CD4-positive, alpha-beta T cell treated with Interleukin-10 for 1 hour (primary cell): ENCODE data around the gene CDCA3.

Experiments used
- DNase-seq: peaks from one replicate; pipeline ENCODE4 v3.0.0-alpha.2; 2020

Gene CDCA3

GRCh38 chr12:6831450-6831995 lies 19.6 kb downstream of the CDCA3 start:
- DNase-seq: no peak

- no peak for DNase-seq
Observed at GRCh38 chr12:6830999-6831398, 20.1 kb downstream of the CDCA3 start.

- no peak for DNase-seq
Observed at GRCh38 chr12:6830286-6830890, 20.7 kb downstream of the CDCA3 start.

DNA sequence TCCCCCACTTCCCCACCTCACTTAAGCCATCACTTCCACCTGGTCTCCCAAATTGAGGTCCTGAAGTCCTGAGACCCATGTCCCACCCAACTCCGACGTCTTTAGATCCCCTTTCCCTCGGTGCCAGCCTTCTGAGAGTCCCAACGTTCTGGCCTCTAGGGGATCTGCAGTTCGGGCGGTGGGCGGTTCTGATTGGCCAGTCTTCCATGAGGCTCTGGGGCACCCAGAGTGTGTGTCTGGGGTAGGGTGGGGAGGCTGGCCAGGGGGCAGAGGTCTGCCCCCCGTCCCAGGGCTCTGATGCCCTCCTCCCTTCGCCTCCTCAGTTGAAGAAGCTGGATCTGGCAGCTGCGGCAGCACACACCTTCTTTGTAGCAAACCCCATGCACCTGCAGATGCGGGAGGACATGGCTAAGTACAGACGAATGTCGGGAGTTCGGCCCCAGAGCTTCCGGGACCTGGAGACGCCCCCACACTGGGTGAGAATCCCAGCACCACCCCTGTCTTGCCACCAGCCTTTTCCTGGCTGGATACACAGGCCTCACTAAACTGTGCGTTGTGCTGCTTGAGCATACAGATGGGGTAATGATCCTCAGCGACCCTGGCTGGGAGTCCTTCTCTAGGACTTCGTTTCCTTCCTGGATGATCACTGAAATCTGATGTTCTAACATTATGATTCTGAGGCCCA lies 21.4 kb downstream of the CDCA3 start:
- DNase-seq: no peak

DNA sequence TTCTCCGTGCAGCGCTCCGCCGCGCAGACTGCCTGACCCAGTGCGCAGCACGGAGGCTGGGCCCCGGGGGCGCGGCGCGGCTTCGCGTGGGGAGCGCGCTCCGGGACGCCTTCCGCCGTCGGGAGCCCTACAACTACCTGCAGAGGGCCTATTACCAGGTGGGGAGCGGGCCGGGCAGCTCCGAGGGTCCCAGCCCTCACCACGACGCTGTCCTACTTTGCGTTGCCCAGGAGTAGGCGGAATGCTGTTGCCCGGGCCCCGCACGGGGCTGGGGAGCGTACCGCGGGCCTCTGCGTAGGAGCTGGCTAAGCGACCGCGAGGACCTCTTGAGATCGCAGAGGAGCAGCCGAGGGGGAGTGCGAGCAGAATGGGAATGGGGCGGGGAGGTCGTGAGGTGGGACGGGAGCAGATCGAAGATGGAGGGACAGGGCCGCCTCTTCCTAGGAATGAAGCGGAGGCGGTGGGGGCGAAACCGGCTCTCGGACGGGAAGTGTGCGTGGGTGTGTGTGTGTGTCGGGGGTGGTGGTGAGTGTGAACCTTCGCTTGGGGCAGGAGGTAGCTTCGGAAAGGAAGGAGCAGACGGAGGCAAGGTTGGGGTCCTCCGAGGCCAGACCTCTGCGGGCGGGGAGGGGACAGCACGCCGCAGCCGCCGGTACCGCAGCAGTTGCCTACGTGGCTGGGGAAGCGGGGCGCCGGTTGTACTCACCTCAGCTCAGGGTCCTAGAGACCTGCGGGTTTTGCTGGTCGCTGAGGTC lies 22.1 kb downstream of the CDCA3 start:
- DNase-seq: peak; percentile 32

DNA sequence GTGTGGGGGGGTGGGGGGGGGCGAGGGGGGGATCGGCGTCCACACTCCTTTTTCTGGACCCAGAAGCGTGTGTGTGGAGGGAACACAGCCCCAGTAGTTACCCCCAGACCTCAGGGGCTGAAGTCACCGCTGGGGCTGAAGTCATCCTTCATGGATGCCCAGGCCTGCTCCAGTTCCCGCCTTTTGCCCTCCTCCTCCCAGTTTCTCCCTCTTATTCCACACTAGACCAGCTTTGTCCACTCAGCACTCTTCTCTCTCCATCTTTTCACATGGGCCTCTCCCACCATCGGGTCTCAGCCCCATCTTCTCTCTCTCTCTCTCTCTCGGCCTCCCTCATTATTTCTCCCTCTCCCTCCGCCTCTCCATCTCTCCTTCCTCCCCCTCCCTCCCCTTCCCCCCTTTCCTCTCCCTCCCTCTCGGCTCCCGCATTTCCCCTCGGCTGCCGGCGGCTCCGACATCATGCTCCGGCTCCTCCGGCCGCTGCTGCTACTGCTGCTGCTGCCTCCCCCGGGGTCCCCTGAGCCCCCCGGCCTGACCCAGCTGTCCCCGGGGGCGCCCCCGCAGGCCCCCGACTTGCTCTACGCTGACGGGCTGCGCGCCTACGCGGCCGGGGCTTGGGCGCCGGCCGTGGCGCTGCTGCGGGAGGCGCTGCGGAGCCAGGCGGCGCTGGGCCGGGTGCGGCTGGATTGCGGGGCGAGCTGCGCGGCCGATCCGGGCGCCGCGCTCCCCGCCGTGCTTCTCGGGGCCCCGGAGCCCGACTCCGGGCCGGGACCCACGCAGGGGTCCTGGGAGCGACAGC lies 22.9 kb downstream of the CDCA3 start, which contains the start of gene P3H3:
Gene P3H3, plus strand, starts transcription at position 426 of the 799 bp plus-strand sequence. Its CDS starts 34 bp downstream, at position 460.
- peak; percentile 17 for DNase-seq

DNA sequence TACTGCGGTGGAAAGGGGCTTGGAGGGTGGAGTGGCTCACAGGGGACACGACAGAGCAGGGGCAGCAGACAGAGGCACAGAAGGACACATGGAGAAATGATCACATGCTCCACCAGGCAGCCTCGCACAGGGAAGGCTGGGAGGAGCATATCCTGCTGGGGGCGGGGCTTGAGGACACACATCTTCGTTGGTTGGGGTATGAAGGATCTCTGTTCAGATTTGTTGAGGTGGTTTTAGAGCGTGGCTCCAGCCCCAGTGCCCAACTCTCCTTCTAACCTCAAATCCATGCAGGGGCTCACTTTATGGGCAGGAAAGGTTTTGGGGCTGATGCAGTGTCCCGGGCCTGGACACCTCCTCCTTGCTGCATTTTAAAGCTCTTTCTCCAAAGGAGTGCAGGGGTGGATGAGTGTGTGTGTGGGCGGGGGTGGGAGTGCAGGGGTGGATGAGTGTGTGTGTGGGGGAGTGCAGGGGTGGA lies 23.6 kb downstream of the CDCA3 start:
- peak; percentile 45 for DNase-seq

DNA sequence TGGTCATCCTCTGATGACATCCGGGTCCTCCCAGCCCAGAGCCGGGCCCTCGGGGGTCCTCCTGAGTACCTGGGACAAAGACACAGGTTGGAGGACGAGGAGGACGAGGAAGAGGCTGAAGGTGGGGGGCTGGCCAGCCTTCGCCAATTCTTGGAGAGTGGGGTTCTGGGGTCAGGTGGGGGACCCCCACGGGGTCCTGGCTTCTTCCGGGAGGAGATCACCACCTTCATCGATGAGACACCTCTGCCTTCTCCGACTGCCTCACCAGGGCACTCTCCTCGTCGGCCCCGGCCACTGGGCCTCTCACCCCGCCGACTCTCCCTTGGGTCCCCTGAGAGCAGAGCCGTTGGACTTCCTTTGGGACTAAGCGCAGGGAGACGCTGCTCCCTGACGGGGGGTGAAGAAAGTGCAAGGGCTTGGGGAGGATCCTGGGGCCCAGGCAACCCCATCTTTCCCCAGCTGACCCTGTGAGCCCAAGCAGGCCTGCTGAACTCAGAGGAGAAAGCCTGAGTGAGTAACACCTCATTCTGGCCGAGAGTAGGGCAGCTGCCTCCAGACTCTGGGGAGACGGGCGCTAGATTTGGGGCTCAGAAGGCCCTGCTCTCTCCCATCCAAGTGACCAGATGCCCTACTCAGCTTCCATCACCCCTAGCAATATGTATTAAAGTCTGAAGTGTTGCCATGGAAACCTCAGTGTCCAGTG lies 24.2 kb downstream of the CDCA3 start:
- DNase-seq: no peak

GRCh38 chr12:6826125-6826733 lies 24.9 kb downstream of the CDCA3 start:
- no peak for DNase-seq

- peak; percentile 80 for DNase-seq
Observed at GRCh38 chr12:6825398-6826124, 25.5 kb downstream of the CDCA3 start.

- no peak for DNase-seq
Observed at GRCh38 chr12:6824901-6825381, 26.1 kb downstream of the CDCA3 start.

DNA sequence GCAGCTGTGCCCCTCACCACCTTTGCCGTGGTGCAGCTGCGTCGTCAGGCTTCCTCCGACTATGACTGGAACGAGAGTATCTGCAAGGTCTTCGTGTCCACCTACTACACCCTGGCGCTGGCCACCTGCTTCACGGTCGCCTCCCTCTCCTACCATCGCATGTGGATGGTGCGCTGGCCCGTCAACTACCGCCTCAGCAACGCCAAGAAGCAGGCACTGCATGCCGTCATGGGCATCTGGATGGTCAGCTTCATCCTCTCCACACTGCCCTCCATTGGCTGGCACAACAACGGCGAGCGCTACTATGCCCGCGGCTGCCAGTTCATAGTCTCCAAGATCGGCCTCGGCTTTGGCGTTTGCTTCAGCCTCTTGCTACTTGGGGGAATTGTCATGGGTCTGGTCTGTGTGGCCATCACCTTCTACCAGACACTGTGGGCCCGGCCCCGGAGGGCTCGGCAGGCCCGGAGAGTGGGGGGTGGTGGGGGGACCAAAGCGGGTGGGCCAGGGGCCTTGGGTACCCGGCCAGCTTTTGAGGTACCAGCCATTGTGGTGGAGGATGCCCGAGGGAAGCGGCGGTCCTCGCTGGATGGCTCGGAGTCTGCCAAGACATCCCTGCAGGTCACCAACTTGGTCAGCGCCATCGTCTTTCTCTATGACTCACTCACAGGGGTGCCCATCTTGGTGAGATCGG lies 26.9 kb downstream of the CDCA3 start:
- DNase-seq: no peak

DNA sequence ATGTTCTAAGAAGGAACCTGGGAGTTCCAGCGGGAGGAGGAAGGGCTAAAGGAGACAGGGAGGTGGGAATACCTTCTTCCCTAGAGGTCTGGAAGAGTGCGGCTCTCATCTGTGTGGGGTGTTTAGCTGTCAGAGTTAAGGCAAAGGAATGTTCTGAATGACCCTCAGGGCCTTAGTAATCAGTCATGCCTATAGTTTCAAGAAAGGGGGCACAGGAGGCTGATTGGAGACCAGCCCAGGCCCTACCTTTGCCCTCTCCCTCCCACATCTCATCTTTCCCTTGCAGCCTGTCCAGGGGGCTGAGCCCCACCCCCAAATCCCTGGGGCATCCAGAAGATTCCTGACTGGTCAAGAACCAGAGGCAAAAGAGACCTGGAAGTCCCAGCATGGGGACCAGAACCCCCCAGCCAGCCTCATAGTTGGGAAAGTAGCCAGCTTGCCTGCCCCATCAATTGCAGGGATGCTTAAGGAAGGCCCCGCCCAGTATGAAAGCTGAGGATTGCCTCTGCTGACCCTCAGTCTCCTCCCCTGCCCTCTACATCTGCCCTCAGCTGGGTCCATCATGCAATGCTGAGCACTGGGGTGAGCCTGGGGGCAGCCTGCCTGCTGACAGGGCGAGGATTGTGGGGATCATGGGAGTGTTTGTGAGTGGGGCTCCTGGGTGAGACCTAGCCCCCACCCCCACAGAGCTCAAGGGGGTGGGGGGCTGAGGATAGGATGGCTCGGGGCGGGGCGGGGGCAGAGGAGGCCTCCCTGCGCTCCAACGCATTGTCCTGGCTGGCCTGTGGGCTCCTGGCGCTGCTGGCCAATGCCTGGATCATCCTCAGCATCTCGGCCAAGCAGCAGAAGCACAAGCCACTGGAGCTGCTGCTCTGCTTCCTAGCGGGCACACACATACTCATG lies 27.7 kb downstream of the CDCA3 start:
- DNase-seq: no peak

DNA sequence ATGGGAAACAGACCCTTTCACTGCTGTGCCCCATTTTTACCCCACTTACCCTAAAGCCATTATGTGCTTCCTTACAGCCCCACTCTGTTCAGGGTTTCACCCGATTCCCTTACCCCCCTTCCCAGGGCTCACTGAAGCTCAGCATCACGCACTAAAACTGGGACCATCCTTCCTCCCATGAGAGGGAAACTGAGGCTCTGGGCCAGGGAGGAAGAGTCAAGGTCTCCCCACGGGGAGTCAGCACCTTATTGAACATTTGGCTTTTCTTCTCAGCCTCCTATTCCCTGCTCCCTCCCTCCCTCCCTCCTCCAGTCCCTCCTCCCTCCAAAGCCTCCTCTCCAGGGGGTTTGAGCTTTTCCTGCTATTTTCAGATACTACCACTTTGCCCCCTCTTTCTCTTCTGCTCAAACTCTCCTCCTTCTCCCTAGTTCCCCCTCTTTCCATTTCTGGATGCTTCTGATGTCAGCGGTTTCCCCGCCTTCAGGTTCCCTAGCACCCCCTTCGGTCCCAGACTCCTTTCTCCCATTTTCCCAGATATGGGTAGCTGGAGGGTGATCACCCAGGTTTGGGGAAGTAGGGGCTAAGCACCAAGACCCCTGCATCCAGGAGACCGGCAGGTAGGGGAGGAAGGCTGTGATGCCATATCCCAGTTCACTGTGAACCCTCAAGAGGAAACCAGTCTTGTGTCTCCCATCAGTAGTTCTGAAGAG lies 28.5 kb downstream of the CDCA3 start:
- no peak for DNase-seq

DNA sequence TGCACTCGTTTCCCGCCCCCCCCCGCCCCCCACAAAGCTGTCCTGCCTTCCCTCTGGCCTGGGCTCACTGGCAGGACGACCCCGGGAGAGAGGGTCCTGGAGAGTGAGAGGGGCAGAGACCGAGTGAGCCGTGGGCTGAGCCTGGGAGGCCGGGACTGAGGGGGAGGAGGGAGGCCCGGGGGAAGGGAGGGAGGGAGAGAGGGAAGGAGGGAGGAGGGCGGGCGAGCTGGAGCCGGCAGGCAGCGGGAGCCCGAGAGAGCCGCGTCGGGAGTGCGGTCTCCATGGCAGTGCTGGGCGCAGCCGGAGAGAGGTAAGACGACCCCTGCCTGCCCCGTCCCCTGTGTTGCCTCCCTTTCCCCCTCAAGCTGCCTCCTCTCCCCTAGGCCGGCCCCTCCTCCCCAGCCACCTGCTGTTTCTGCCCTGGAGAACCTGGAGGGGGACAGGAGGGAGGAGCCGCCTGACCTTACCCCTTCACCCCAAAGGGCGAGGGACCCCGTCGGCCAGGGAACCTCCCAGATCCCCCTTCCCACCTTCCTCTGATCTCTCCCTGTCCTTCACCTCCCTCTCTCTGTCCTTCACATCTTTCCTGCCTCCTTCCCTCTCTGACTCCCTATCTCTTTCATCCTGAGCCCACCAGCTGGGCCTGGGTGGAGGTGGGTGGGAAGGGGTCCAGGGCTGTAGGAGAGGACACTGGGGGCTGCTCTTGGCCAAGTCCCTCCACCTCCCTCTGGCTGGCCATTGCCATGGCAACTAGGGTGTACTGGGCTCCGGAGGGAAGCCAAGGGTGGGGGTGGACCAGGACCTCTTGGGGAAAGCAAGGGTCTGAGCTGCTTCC lies 29.3 kb downstream of the CDCA3 start, which contains the start of gene GPR162:
Gene GPR162, plus strand, starts transcription at position 231 of the 835 bp plus-strand sequence. CDS start 2,078 bp downstream, outside the sequence.
- no peak for DNase-seq

GRCh38 chr12:6820166-6820565 lies 30.9 kb downstream of the CDCA3 start:
- DNase-seq: no peak
